ENCODE measurements around the gene DCLRE1B.

DNA sequence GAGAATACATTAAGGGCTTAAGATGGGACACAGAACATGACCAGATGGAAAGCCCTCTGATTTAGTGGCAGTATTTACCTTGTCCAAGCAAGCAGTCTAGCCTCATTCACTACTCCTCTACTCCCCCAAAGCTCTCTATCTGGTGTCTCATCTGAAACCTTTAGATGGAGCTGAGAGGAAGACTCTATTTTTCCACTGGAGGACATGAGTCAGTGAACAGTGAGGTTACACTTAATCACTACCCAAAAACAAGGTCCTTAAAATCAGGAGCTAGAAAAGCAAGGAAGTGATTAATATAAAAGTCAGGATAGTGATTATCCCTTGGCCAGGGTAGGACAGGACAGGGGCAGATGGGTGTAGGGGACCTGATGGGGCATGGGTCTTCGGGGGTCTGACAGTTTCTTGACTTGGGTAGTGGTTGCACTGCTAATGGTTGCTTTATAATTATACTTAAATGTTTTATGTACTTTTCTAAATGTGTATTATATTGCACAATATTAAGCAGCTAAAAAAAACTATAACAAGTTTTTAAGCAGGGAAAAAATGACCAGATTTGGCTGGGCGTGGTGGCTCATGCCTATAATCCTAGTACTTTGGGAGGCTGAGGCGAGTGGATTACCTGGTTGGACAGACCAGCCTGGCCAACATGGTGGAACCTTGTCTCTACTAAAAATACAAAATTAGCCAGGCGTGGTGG is 36.6 kb upstream of the DCLRE1B start:
- no peak for TF ChIP-seq EP300 (IDR thresholded peaks at IDR 0.05; ENCODE audit: low read length)
- TF ChIP-seq ZNF224 (CRISPR knock-in tag; IDR thresholded peaks at IDR 0.05) = no peak
- TF ChIP-seq SREBF1 (IDR thresholded peaks at IDR 0.05; ENCODE audit: borderline replicate concordance, low read depth, low read length) = no peak
- TF ChIP-seq, protein P1, sequence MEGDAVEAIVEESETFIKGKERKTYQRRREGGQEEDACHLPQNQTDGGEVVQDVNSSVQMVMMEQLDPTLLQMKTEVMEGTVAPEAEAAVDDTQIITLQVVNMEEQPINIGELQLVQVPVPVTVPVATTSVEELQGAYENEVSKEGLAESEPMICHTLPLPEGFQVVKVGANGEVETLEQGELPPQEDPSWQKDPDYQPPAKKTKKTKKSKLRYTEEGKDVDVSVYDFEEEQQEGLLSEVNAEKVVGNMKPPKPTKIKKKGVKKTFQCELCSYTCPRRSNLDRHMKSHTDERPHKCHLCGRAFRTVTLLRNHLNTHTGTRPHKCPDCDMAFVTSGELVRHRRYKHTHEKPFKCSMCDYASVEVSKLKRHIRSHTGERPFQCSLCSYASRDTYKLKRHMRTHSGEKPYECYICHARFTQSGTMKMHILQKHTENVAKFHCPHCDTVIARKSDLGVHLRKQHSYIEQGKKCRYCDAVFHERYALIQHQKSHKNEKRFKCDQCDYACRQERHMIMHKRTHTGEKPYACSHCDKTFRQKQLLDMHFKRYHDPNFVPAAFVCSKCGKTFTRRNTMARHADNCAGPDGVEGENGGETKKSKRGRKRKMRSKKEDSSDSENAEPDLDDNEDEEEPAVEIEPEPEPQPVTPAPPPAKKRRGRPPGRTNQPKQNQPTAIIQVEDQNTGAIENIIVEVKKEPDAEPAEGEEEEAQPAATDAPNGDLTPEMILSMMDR (IDR thresholded peaks at IDR 0.05 in 2 of 3, conservative IDR thresholded peaks at IDR 0.05 in 1 of 3; ENCODE audit: insufficient read depth in 2 of 3, low read depth in 1 of 3, low read length in 3 of 3) = no peak
- TF ChIP-seq HOMEZ (CRISPR knock-in tag; IDR thresholded peaks at IDR 0.05) = no peak
- no peak for TF ChIP-seq SMC3 (conservative IDR thresholded peaks at IDR 0.05; ENCODE audit: insufficient read depth, low read depth, low read length)
- TF ChIP-seq DPF2 (IDR thresholded peaks at IDR 0.05) = no peak

Data from K562 (cell line).